Neuronal stem cell (in vitro differentiated cells): ENCODE data around the gene BCAS3.
A peak's percentile ranks its signal among the peaks of the same experiment; 100 is the strongest.

ENCODE experiments used
- DNase-seq: peaks from one replicate; pipeline ENCODE4 v3.0.0-alpha.2; 2013; ENCODE audit warnings: low spot score
- H2AFZ ChIP-seq: one replicate; pipeline ENCODE4 v1.6.1; 2013; ENCODE audit warnings: mild to moderate bottlenecking, low read length, inconsistent platforms
- H2AK5ac ChIP-seq: 2 replicates; pipeline ENCODE4 v1.6.1; 2013; ENCODE audit warnings: low read depth, mild to moderate bottlenecking, inconsistent platforms, low read length, moderate library complexity, mixed read lengths
- H2BK120ac ChIP-seq: 2 replicates; pipeline ENCODE4 v1.6.1; 2013; ENCODE audit warnings: low read depth, mild to moderate bottlenecking, inconsistent platforms, low read length, moderate library complexity, mixed read lengths
- H2BK12ac ChIP-seq: one replicate; pipeline ENCODE4 v1.6.1; 2013; ENCODE audit warnings: low read length, inconsistent platforms
- H2BK15ac ChIP-seq: 2 replicates; pipeline ENCODE4 v1.6.1; 2013; ENCODE audit warnings: mild to moderate bottlenecking, low read length, inconsistent platforms, mixed read lengths
- H2BK5ac ChIP-seq: one replicate; pipeline ENCODE4 v1.6.1; 2013; ENCODE audit warnings: inconsistent platforms, mild to moderate bottlenecking, low read length, moderate library complexity
- H3K14ac ChIP-seq: one replicate; pipeline ENCODE4 v1.6.1; 2013; ENCODE audit warnings: low read length, inconsistent platforms
- H3K18ac ChIP-seq: 2 replicates; pipeline ENCODE4 v1.6.1; 2013; ENCODE audit warnings: low read length, inconsistent platforms
- H3K23ac ChIP-seq: 2 replicates; pipeline ENCODE4 v1.6.1; 2013; ENCODE audit warnings: low read depth, mild to moderate bottlenecking, mixed read lengths, low read length, inconsistent platforms; ENCODE audit not compliant: poor library complexity
- H3K27ac ChIP-seq: replicated peaks from 3 replicates; pipeline ENCODE4 v1.5.1; 2013; ENCODE audit warnings: low read length, inconsistent platforms
- H3K27me3 ChIP-seq, 3 experiments: 2 replicates each; pipeline ENCODE4 v1.6.1; 2013; ENCODE audit warnings: low read length in 3 of 3, mild to moderate bottlenecking in 2 of 3, inconsistent platforms in 1 of 3, low read depth in 1 of 3, mixed read lengths in 1 of 3, moderate library complexity in 1 of 3; ENCODE audit not compliant: control insufficient read depth in 3 of 3, insufficient read depth in 3 of 3
- H3K36me3 ChIP-seq, 2 donors: replicated peaks in 1 of 2; 2 replicates each; pipeline ENCODE4 v1.6.1; 2013; ENCODE audit warnings: low read length in 2 of 2; ENCODE audit not compliant: control insufficient read depth in 2 of 2, insufficient read depth in 2 of 2
- H3K4ac ChIP-seq: 2 replicates; pipeline ENCODE4 v1.6.1; 2013; ENCODE audit warnings: inconsistent platforms, mild to moderate bottlenecking, low read length, moderate library complexity
- H3K4me1 ChIP-seq, 2 donors: 1 replicate in 1 of 2; 2 replicates in 1 of 2; pipeline ENCODE4 v1.6.1; 2013; ENCODE audit warnings: low read length in 2 of 2, low read depth in 1 of 2; ENCODE audit not compliant: control insufficient read depth in 2 of 2, insufficient read depth in 1 of 2
- H3K4me2 ChIP-seq: one replicate; pipeline ENCODE4 v1.6.1; 2013; ENCODE audit warnings: mild to moderate bottlenecking, low read length, inconsistent platforms; ENCODE audit not compliant: insufficient read depth, poor library complexity, severe bottlenecking
- H3K4me3 ChIP-seq, 2 donors: 2 replicates each; pipeline ENCODE4 v1.5.1; 2013; ENCODE audit warnings: low read length in 2 of 2, mild to moderate bottlenecking in 2 of 2, inconsistent platforms in 1 of 2, moderate library complexity in 1 of 2
- H3K79me1 ChIP-seq: one replicate; pipeline ENCODE4 v1.6.1; 2013; ENCODE audit warnings: low read depth, mild to moderate bottlenecking, inconsistent platforms, low read length, moderate library complexity
- H3K9ac ChIP-seq: one replicate; pipeline ENCODE4 v1.6.1; 2013; ENCODE audit warnings: mild to moderate bottlenecking, low read depth, low read length, inconsistent platforms; ENCODE audit not compliant: poor library complexity
- H3K9me3 ChIP-seq, 2 donors: replicated peaks in 1 of 2; 2 replicates each; pipeline versions ENCODE3 to v1.6.1; 2013; ENCODE audit warnings: low read length in 2 of 2, mild to moderate bottlenecking in 2 of 2, inconsistent platforms in 1 of 2, low read depth in 1 of 2, mixed read lengths in 1 of 2, moderate library complexity in 1 of 2; ENCODE audit not compliant: control insufficient read depth in 2 of 2, insufficient read depth in 1 of 2
- H4K8ac ChIP-seq: one replicate; pipeline ENCODE4 v1.6.1; 2013; ENCODE audit warnings: low read depth, mild to moderate bottlenecking, inconsistent platforms, low read length, moderate library complexity
- H4K91ac ChIP-seq: one replicate; pipeline ENCODE4 v1.6.1; 2013; ENCODE audit warnings: low read length, low read depth, mild to moderate bottlenecking, inconsistent platforms; ENCODE audit not compliant: poor library complexity
- WGBS, 2 donors: extraction: QIAGEN DNeasy Blood & Tissue Kit; methylation state at CpG; one replicate each; pipeline ENCODE4 v1.1.7; 2013; ENCODE audit warnings: missing lambda C conversion rate in 2 of 2, mixed read lengths in 1 of 2; ENCODE audit not compliant: insufficient read length in 2 of 2, insufficient replicate concordance in 1 of 2; ENCODE audit errors: extremely low coverage in 2 of 2; 5-methylcytosine and 5-hydroxymethylcytosine counted together

BCAS3 gene

DNA sequence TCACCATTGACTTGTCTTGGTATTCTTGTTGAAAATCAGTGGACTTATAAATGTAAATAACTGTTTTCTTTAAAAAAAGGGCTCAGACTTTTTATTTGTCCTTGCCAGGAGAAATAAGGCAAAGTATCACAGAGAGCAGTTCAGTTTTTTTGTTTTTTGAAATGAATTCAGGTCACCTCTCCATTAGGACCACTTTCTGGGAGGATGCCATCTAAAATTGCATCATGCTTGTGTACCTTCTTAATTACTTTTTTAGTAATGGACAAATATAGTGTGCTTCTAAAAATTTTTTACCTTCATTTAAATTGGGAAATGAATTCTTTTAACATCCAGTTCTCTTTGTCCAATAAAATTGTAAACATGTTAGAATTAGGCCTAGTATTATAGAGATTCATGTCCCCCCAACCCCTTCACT is 210.0 kb downstream of the BCAS3 start:
- Histone ChIP-seq H2AFZ (peak overlapping the region; percentile 66), H3K27me3 (no peaks in the 10 kb centered on the region), H3K14ac (no peak overlapping the region), H2AK5ac (no peak overlapping the region), H2BK5ac (no peak overlapping the region), H3K4ac (no peak overlapping the region), H4K8ac (no peak overlapping the region), H2BK12ac (no peak overlapping the region), H3K4me1 (no peaks in the 10 kb centered on the region), H3K79me1 (no peaks in the 10 kb centered on the region), H3K4me3 (peak overlapping the region in 1 of 2 donors; percentile 42), H3K27ac (no peak overlapping the region), H3K36me3 (no peaks in the 10 kb centered on the region), H3K9ac (no peak overlapping the region), H2BK120ac (no peak overlapping the region), H3K18ac (no peak overlapping the region), H2BK15ac (no peak overlapping the region), H3K9me3 (no peaks in the 10 kb centered on the region), H3K4me2 (no peak overlapping the region), H4K91ac (no peak overlapping the region), H3K23ac (no peak overlapping the region)
- no peak for DNase-seq

DNA sequence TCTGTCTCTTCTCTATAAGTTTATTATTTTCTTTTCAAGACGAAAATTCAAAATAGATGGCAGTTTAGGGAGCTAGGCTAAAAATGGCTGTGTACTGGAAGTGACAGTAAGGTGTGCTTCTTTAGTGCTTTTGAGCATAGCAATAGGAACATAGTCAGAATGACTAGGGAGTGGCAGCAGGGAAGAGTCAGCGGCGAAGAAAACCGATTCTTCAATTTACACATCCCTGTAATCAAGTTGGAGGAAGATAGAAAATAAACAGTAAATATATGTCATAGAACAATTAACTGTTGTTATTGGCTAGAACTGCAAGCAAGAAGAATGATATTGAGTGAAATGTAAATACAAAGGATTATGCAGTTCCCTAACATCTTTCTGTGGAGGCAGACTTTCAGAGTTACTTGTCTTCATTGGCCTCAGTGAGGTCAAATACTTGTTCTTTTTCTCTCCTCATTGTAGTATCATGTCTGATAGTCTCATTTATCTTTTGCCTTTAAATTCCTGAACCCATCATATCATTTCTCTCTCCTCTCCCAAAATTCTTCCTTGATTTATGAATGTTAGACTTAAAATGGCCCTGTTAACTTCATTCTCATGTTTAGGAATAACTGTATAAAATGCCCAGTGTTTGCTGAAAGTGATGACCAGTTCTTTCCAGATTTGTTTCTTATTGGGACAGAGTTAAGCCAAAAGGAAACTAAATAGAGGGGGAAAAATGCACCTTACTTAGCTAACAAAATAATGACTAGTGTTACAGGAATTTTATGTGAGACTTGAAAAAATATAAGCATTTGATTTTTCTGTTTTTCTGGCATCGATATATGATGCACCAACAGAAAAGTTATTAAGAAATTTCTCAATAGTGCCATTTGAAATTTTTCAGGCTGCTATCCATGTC is 211.4 kb downstream of the BCAS3 start:
- Histone ChIP-seq H2BK5ac (no peak overlapping the region), H3K9ac (no peak overlapping the region), H3K23ac (no peak overlapping the region), H3K27ac (no peak overlapping the region), H3K4ac (no peak overlapping the region), H2BK15ac (no peak overlapping the region), H3K14ac (no peak overlapping the region), H3K4me3 (no peak overlapping the region), H2AFZ (no peak overlapping the region), H3K9me3 (no peaks in the 10 kb centered on the region), H2AK5ac (no peak overlapping the region), H3K27me3 (no peaks in the 10 kb centered on the region), H4K8ac (no peak overlapping the region), H3K36me3 (no peaks in the 10 kb centered on the region), H3K18ac (no peak overlapping the region), H3K79me1 (no peaks in the 10 kb centered on the region), H2BK12ac (no peak overlapping the region), H4K91ac (no peak overlapping the region), H3K4me2 (no peak overlapping the region), H3K4me1 (no peaks in the 10 kb centered on the region), H2BK120ac (no peak overlapping the region)
- no peak for DNase-seq
- WGBS, 2 donors: no CpG with 5 or more reads among the region's 5 CpGs

DNA sequence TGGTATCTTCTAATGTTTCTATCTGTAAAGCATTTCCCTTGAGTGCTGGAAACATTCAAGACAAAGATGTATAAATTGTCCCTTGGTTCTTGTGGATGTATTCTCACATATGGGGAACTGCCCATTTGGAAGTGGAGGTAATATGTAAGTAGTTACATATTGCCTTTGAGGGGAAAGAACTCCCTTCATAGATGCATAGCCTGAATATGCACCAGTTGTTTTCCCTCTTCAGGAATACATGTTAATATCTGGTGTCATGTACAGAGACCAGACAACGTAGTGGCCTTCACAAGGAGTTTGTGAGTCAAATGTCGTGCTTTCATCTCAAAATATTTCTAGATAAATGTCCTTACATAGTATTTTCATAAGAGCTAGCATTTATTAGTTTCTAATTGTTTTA is 213.5 kb downstream of the BCAS3 start:
- H3K79me1 ChIP-seq: no peaks in the 10 kb centered on the region
- no peak overlapping the region for H2BK15ac ChIP-seq
- no peak overlapping the region for H3K4me3 ChIP-seq
- H2BK12ac ChIP-seq: no peak overlapping the region
- no peak overlapping the region for H2BK120ac ChIP-seq
- WGBS, 2 donors: no CpG with 5 or more reads among the region's 2 CpGs
- DNase-seq: no peak
- no peak overlapping the region for H2AK5ac ChIP-seq
- H4K91ac ChIP-seq: no peak overlapping the region
- H3K9me3 ChIP-seq: no peaks in the 10 kb centered on the region
- H3K14ac ChIP-seq: no peak overlapping the region
- no peaks in the 10 kb centered on the region for H3K27me3 ChIP-seq
- H3K18ac ChIP-seq: no peak overlapping the region
- H3K36me3 ChIP-seq: no peaks in the 10 kb centered on the region
- H3K4ac ChIP-seq: no peak overlapping the region
- H3K27ac ChIP-seq: no peak overlapping the region
- no peak overlapping the region for H4K8ac ChIP-seq
- no peak overlapping the region for H2AFZ ChIP-seq
- no peak overlapping the region for H3K9ac ChIP-seq
- no peak overlapping the region for H2BK5ac ChIP-seq
- H3K23ac ChIP-seq: no peak overlapping the region
- H3K4me1 ChIP-seq: no peaks in the 10 kb centered on the region
- H3K4me2 ChIP-seq: no peak overlapping the region

DNA sequence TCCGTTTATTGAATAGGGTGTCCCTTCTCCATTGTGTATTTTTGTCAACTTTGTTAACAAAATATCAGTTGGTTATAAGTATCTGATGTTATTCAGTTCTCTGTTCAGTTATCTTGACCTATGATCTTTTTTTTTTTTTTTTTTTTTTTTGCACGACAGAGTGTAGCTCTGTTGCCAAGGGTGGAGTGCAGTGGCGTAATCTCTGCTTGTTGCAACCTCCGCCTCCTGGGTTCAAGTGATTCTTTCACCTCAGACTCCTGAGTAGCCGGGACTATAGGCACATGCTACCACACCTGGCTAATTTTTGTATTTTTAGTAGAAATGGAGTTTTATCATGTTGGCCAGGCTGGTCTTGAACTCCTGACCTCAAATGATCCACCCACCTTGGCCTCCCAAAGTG is 215.8 kb downstream of the BCAS3 start:
- no peak overlapping the region for H2AK5ac ChIP-seq
- H2BK120ac ChIP-seq: no peak overlapping the region
- H3K18ac ChIP-seq: no peak overlapping the region
- no peak overlapping the region for H4K8ac ChIP-seq
- no peaks in the 10 kb centered on the region for H3K27me3 ChIP-seq
- H2AFZ ChIP-seq: no peak overlapping the region
- no CpG with 5 or more reads among the region's 5 CpGs for WGBS, 2 donors
- no peak overlapping the region for H3K27ac ChIP-seq
- peaks cover 0 to 7% of the 10 kb centered on the region in 2 donors for H3K9me3 ChIP-seq
- H3K23ac ChIP-seq: no peak overlapping the region
- no peaks in the 10 kb centered on the region for H3K36me3 ChIP-seq
- H3K4me3 ChIP-seq: no peak overlapping the region
- no peaks in the 10 kb centered on the region for H3K4me1 ChIP-seq
- no peak overlapping the region for H3K14ac ChIP-seq
- H3K4me2 ChIP-seq: no peak overlapping the region
- H2BK15ac ChIP-seq: no peak overlapping the region
- H3K9ac ChIP-seq: no peak overlapping the region
- H4K91ac ChIP-seq: no peak overlapping the region
- peaks cover under 1% of the 10 kb centered on the region for H3K79me1 ChIP-seq
- no peak overlapping the region for H3K4ac ChIP-seq
- H2BK5ac ChIP-seq: no peak overlapping the region
- DNase-seq: no peak
- no peak overlapping the region for H2BK12ac ChIP-seq
